C4-2B (cell line): ENCODE measurements around the gene TRPV3.
A peak's percentile ranks its signal among the peaks of the same experiment; 100 is the strongest.

ENCODE experiments used
- H3K27ac ChIP-seq: fragments of 450-650 bp; 2 replicates; pipeline ENCODE4 v1.5.1; 2017
- ZFX ChIP-seq: fragments of 450-650 bp; IDR thresholded peaks from 2 replicates; pipeline ENCODE4 v1.6.1; 2017
- TF ChIP-seq, protein P1 (sequence below): fragments of 450-650 bp; conservative IDR thresholded peaks from 2 replicates; pipeline ENCODE4 v1.5.1; 2017; ENCODE audit warnings: mild to moderate bottlenecking

Gene TRPV3

DNA sequence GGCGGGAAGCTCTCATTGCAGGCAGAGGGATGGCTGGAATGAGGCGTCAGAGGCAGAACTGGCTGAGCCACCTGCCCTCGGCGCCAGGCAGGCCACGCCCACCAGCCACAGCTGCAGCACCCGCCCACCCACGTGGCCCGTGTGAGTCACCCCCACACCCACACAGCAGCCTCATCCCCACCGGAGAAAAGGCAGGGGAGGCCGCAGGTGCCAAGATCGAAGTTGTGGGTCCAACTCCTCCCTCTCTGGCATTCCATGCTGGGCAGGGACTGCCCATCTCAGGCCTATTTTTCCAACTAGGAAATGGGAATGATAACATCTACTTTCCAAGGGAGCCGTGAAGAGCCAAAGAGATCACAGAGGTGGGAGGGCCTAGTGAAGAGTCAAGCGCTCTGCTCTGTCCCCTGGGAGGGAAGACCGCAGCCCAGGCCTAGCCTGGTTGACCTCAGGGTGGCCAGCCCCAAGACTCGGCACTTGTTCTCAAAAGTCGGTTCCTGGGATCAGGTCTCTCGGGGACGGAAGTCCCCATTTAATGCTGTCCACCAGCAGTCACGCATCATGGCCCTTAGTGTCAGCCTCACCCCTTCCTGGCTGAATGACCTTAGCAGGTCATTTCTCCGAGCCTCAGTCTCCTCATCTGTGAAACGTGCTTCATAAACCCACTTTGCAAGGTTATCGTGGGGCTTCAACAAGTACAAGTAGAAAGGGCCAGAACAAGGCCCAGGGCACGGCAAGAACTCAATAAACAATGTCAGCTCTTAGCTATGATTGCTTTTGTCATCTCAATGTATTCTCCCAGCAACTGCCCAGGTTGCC lies at the start of gene TRPV3:
TSS of gene TRPV3 (minus strand) at position 45 of the 816 bp plus-strand sequence. CDS start 2,962 bp downstream, outside the sequence.
- H3K27ac ChIP-seq = peak within 1 kb of the TSS; percentile 52
- no peak for TF ChIP-seq ZFX
- TF ChIP-seq, protein P1, sequence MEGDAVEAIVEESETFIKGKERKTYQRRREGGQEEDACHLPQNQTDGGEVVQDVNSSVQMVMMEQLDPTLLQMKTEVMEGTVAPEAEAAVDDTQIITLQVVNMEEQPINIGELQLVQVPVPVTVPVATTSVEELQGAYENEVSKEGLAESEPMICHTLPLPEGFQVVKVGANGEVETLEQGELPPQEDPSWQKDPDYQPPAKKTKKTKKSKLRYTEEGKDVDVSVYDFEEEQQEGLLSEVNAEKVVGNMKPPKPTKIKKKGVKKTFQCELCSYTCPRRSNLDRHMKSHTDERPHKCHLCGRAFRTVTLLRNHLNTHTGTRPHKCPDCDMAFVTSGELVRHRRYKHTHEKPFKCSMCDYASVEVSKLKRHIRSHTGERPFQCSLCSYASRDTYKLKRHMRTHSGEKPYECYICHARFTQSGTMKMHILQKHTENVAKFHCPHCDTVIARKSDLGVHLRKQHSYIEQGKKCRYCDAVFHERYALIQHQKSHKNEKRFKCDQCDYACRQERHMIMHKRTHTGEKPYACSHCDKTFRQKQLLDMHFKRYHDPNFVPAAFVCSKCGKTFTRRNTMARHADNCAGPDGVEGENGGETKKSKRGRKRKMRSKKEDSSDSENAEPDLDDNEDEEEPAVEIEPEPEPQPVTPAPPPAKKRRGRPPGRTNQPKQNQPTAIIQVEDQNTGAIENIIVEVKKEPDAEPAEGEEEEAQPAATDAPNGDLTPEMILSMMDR = no peak

GRCh38 chr17:3603870-3604259 lies 46.3 kb upstream of the TRPV3 start:
- no peak for TF ChIP-seq ZFX
- TF ChIP-seq, protein P1 = no peak
- no peak overlapping the region for H3K27ac ChIP-seq

GRCh38 chr17:3603119-3603869 lies 45.7 kb upstream of the TRPV3 start:
- no peak for TF ChIP-seq ZFX
- TF ChIP-seq, protein P1 = no peak
- H3K27ac ChIP-seq = no peak overlapping the region

- TF ChIP-seq ZFX = no peak
- TF ChIP-seq, protein P1 = no peak; the same call in 1 of the 2 replicates
Observed at GRCh38 chr17:3602499-3602898, 44.9 kb upstream of the TRPV3 start.

GRCh38 chr17:3600529-3601205 lies 43.1 kb upstream of the TRPV3 start:
- TF ChIP-seq, protein P1 = no peak
- TF ChIP-seq ZFX = no peak

More at GRCh38 chr17:3602499-3602898, 44.9 kb upstream of the TRPV3 start:
- H3K27ac ChIP-seq = no peak overlapping the region

DNA sequence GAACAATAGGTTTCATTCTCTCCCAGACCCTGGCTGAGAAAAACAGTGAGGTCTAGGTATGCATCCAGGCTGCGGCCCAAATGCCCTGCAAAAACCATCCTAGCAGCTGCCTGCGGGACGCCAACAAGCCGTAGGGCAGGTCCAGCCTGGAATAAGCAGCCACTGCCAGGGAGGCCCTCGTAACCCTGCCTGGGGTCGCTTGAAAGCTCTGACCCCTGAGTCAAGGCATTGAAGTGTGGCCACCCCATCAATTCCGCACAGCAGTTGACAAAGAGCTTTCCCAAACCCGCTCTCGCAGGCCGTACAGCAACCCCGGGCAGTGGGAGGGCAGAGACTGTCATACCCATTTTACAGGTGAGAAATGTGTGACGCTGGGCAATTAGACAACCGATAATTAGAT lies 40.5 kb upstream of the TRPV3 start:
- no peak overlapping the region for H3K27ac ChIP-seq
- TF ChIP-seq, protein P1 = no peak
- no peak for TF ChIP-seq ZFX

More at GRCh38 chr17:3600529-3601205, 43.1 kb upstream of the TRPV3 start:
- H3K27ac ChIP-seq = no peak overlapping the region
